Right atrium auricular region (tissue), 2 donors: ENCODE measurements around the gene XPA. TPM values are rescaled to one million over a fixed set of nuclear protein-coding genes. Genes with fewer than 3 reads are reported as not detected.

Source experiments
- DNase-seq: peaks from one replicate; pipeline ENCODE4 v3.0.0-alpha.2; 2019; ENCODE audit warnings: low spot score
- H3K27ac ChIP-seq, 2 donors: fragments of 200-600 bp; sonication (generic); 1 replicate in 1 of 2; 2 replicates in 1 of 2; pipeline ENCODE4 v1.5.1; 2016 to 2019
- H3K27me3 ChIP-seq, 2 donors: fragments of 200-600 bp; sonication (generic); one replicate each; pipeline versions ENCODE4 v1.5.1 to v1.6.0; 2017 to 2019
- H3K36me3 ChIP-seq: fragments of 200-600 bp; sonication (generic); one replicate; pipeline ENCODE4 v1.5.1; 2016
- H3K4me1 ChIP-seq, 2 donors: fragments of 200-600 bp; sonication (generic); one replicate each; pipeline versions ENCODE4 v1.5.1 to v1.6.0; 2017 to 2019
- H3K4me3 ChIP-seq, 2 donors: fragments of 200-600 bp; sonication (generic); 1 replicate in 1 of 2; 2 replicates in 1 of 2; pipeline ENCODE4 v1.5.1; 2017 to 2019; ENCODE audit warnings: mild to moderate bottlenecking in 1 of 2, moderate library complexity in 1 of 2
- H3K9me3 ChIP-seq, 2 donors: fragments of 200-600 bp; sonication (generic); one replicate each; pipeline ENCODE4 v1.5.1; 2019
- total RNA-seq, 2 donors: library from RNA; depleted of rRNA; stranded (reverse); fragments of >200 nt; gene quantifications; one replicate each; pipeline ENCODE4 v1.1.0, GENCODE V29; 2016
- TF ChIP-seq, protein P1 (sequence below), 2 donors: fragments of 200-600 bp; sonication (generic); IDR thresholded peaks; one replicate each; pipeline ENCODE4 v1.5.1; 2019; ENCODE audit warnings: antibody characterized with exemption in 2 of 2

Gene XPA
- total RNA-seq, 2 donors from 2014 or later, result 6.9 to 7.9 TPM

DNA sequence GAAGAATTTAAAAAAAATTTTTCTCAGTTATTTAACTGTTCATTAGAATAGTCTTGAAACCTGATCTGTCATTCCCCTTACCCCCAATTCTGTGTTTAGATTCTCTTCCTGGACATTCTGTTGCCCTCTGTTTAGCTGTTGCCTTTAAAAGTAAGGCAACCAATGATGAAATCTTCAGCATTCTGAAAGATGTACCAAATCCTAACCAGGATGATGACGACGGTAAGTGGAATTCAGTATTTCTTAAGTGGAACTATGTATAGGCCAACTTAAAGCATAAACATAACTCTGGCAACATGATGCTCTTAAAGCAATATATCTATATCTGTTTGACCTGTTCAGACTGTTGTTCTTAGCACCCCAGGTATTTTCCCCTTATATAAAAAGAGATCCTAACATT lies 36.3 kb downstream of the XPA start:
- Histone ChIP-seq H3K36me3 (peaks cover 70% of the 10 kb centered on the region), H3K27me3 (no peaks in the 10 kb centered on the region), H3K4me3 (no peak overlapping the region), H3K4me1 (no peaks in the 10 kb centered on the region), H3K27ac (peak overlapping the region in 1 of 2 donors; percentile 5), H3K9me3 (no peaks in the 10 kb centered on the region)
- TF ChIP-seq, protein P1, sequence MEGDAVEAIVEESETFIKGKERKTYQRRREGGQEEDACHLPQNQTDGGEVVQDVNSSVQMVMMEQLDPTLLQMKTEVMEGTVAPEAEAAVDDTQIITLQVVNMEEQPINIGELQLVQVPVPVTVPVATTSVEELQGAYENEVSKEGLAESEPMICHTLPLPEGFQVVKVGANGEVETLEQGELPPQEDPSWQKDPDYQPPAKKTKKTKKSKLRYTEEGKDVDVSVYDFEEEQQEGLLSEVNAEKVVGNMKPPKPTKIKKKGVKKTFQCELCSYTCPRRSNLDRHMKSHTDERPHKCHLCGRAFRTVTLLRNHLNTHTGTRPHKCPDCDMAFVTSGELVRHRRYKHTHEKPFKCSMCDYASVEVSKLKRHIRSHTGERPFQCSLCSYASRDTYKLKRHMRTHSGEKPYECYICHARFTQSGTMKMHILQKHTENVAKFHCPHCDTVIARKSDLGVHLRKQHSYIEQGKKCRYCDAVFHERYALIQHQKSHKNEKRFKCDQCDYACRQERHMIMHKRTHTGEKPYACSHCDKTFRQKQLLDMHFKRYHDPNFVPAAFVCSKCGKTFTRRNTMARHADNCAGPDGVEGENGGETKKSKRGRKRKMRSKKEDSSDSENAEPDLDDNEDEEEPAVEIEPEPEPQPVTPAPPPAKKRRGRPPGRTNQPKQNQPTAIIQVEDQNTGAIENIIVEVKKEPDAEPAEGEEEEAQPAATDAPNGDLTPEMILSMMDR (IDR thresholded peaks at IDR 0.05), result no peak
- no peak for DNase-seq

DNA sequence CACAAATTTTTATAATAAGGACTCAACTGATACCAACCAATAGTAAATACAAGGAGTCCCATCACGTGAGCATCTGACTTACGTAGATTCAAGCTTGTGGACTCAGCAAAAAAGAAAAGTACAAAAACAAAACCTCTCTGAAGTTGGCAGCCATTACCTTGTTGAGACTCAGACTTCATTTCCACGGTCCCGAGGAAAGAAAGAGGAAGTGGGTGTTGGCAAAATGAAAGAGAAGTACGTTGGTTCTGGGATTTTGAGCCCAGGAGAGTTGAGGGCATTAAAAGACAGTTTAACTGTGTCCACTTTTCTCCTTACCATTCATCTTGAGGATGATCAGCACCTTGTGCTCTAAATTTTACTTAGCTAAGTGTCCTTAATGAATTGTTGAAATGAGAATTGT lies 36.8 kb downstream of the XPA start:
- DNase-seq, result no peak
- H3K27ac ChIP-seq, result peak overlapping the region in 1 of 2 donors; percentile 5
- H3K36me3 ChIP-seq, result peaks cover 70% of the 10 kb centered on the region
- TF ChIP-seq, protein P1 (IDR thresholded peaks at IDR 0.05), result no peak
- H3K27me3 ChIP-seq, result no peaks in the 10 kb centered on the region
- no peaks in the 10 kb centered on the region for H3K9me3 ChIP-seq
- H3K4me3 ChIP-seq, result no peak overlapping the region
- no peaks in the 10 kb centered on the region for H3K4me1 ChIP-seq

DNA sequence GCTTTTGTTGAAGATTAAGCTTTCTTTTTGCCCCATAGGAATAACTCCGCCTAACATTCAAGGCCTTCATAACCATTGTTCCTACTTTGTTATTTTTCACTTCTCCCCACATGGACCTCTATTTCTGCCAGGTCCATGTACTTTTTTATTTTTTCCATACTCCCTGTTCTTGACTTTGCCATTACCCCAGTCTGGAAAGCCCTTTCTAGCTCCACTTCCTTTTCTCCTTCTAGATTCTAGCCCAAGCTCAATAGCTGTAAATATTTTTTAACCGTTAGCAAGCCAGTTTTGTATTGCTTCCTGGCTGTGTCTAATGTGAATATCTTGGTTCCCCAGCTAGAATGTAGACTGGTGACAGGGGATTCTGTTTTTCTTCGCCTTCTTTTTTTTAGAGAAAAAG lies 37.4 kb downstream of the XPA start:
- no peak overlapping the region for H3K4me3 ChIP-seq
- H3K9me3 ChIP-seq, result no peaks in the 10 kb centered on the region
- DNase-seq, result no peak
- H3K4me1 ChIP-seq, result no peaks in the 10 kb centered on the region
- H3K27ac ChIP-seq, result peak overlapping the region in 1 of 2 donors; percentile 5
- TF ChIP-seq, protein P1 (IDR thresholded peaks at IDR 0.05), result no peak
- H3K27me3 ChIP-seq, result no peaks in the 10 kb centered on the region
- peaks cover 70% of the 10 kb centered on the region for H3K36me3 ChIP-seq

DNA sequence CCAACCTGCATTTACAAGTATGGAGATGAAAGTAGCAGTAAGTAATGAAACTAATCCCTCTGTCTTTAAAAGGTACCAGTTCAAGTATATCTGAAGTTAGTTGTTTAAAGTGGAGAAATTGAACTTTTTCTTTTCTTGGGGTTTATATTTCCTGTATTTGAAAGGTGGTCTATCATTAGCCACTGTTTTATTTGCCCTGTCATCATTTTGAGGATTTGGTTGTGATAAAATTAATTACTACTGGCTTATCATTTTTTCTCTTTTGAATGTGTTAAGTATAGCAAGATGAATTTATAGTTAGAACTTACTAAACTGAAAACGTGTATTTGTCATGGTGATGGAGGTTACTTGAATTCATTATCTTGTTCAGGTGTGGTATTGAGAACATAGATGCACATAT lies 38.4 kb downstream of the XPA start:
- DNase-seq, result no peak
- no peaks in the 10 kb centered on the region for H3K9me3 ChIP-seq
- H3K27ac ChIP-seq, result no peak overlapping the region
- TF ChIP-seq, protein P1 (IDR thresholded peaks at IDR 0.05), result no peak
- peaks cover 70% of the 10 kb centered on the region for H3K36me3 ChIP-seq
- no peaks in the 10 kb centered on the region for H3K4me1 ChIP-seq
- H3K27me3 ChIP-seq, result no peaks in the 10 kb centered on the region
- no peak overlapping the region for H3K4me3 ChIP-seq

DNA sequence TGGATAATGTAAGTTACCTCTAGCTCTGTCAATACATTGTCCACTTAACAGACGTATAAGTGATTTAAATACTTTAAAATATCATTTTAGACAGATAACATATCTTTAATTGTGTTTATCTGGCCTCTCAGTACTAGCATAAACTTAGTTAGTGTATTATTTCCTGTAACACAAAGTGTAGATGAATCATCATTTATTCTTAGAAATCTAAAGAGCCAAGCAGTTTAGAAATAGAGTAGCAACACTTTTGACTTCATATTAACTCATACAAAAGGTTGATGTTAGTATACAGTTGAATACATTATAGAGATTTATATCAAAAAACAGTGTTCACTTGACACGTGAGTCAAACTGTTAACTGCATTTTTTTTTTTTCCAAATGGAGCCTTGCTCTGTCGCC lies 45.5 kb downstream of the XPA start:
- Histone ChIP-seq H3K4me1 (peaks cover 0 to 15% of the 10 kb centered on the region in 2 donors), H3K9me3 (no peaks in the 10 kb centered on the region), H3K4me3 (no peak overlapping the region), H3K27me3 (no peaks in the 10 kb centered on the region), H3K36me3 (peaks cover 82% of the 10 kb centered on the region), H3K27ac (peak overlapping the region; percentile 17 to 38)
- no peak for DNase-seq
- TF ChIP-seq, protein P1 (IDR thresholded peaks at IDR 0.05), result no peak

DNA sequence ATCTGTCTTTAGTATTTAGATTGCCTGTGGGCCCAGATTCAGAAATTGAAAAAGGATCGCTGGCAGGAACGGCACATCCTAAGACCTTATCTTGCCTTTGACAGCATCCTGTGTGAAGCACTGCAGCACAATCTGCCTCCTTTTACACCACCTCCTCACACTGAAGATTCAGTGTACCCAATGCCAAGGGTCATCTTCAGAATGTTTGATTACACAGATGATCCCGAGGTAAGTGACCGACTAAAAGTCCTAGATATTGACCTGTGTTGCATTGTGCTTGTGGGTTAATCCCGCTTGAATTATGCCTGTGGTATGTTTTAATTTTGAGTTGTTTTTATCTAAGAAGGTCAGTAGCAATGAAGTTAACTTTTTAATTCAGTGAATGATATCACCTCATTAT lies 49.1 kb downstream of the XPA start:
- TF ChIP-seq, protein P1 (IDR thresholded peaks at IDR 0.05), result no peak
- peaks cover 77% of the 10 kb centered on the region for H3K36me3 ChIP-seq
- no peak overlapping the region for H3K4me3 ChIP-seq
- no peak overlapping the region for H3K27ac ChIP-seq
- H3K4me1 ChIP-seq, result peaks cover 0 to 15% of the 10 kb centered on the region in 2 donors
- no peak for DNase-seq
- no peaks in the 10 kb centered on the region for H3K27me3 ChIP-seq
- H3K9me3 ChIP-seq, result no peaks in the 10 kb centered on the region
